CD1c-positive myeloid dendritic cell (primary cell): ENCODE measurements around the gene UBE2Q1.

Source experiments
- DNase-seq: peaks from one replicate; pipeline ENCODE4 v3.0.0-alpha.2; 2016; ENCODE audit errors: extremely low spot score

UBE2Q1 gene

GRCh38 chr1:154577346-154578057, 19.0 kb upstream of the UBE2Q1 start:
- no peak for DNase-seq

- DNase-seq: no peak
These were observed 17.6 kb upstream of the UBE2Q1 start for GRCh38 chr1:154575951-154576566.

GRCh38 chr1:154575147-154575927, 16.9 kb upstream of the UBE2Q1 start:
- no peak for DNase-seq

- no peak for DNase-seq
These were observed 16.3 kb upstream of the UBE2Q1 start for GRCh38 chr1:154574716-154575115.

- no peak for DNase-seq
These were observed 14.7 kb upstream of the UBE2Q1 start for GRCh38 chr1:154573168-154573510.

GRCh38 chr1:154572468-154573167, 14.2 kb upstream of the UBE2Q1 start:
- no peak for DNase-seq

GRCh38 chr1:154571964-154572288, 13.5 kb upstream of the UBE2Q1 start:
- no peak for DNase-seq

GRCh38 chr1:154571244-154571963, 12.9 kb upstream of the UBE2Q1 start:
- no peak for DNase-seq

GRCh38 chr1:154568157-154568815, 9.8 kb upstream of the UBE2Q1 start:
- no peak for DNase-seq

GRCh38 chr1:154567386-154568156, 9.1 kb upstream of the UBE2Q1 start, which contains the start of gene CHRNB2:
CHRNB2 (plus strand) TSS chr1:154567778; CDS start chr1:154568045, 267 bp downstream.
- DNase-seq: peak; percentile 77

- no peak for DNase-seq
These were observed 7.4 kb upstream of the UBE2Q1 start for GRCh38 chr1:154565876-154566275.

- DNase-seq: peak; percentile 89
These were observed 1.1 kb upstream of the UBE2Q1 start for GRCh38 chr1:154559466-154560044.

GRCh38 chr1:154558720-154559465, 431 bp upstream of the UBE2Q1 start:
- peak; percentile 99 for DNase-seq

GRCh38 chr1:154557248-154557938, 1.1 kb downstream of the UBE2Q1 start:
- no peak for DNase-seq

GRCh38 chr1:154556422-154556821, 2.0 kb downstream of the UBE2Q1 start:
- DNase-seq: no peak

- DNase-seq: no peak
These were observed 5.1 kb downstream of the UBE2Q1 start for GRCh38 chr1:154553056-154554030.

- no peak for DNase-seq
These were observed 6.4 kb downstream of the UBE2Q1 start for GRCh38 chr1:154552036-154552435.
